Epithelial cell of umbilical artery (primary cell): ENCODE data around the gene CCNQ. TPM values are rescaled to one million over a fixed set of nuclear protein-coding genes. Genes with fewer than 3 reads are reported as not detected.

Experiments used
- total RNA-seq: library from RNA; depleted of rRNA; stranded (reverse); fragments of >200 nt; gene quantifications from 2 replicates; pipeline ENCODE4 v1.2.3, GENCODE V29; 2014

The CCNQ gene
- total RNA-seq, result 42.6 and 43.9 TPM in 2 replicates

DNA sequence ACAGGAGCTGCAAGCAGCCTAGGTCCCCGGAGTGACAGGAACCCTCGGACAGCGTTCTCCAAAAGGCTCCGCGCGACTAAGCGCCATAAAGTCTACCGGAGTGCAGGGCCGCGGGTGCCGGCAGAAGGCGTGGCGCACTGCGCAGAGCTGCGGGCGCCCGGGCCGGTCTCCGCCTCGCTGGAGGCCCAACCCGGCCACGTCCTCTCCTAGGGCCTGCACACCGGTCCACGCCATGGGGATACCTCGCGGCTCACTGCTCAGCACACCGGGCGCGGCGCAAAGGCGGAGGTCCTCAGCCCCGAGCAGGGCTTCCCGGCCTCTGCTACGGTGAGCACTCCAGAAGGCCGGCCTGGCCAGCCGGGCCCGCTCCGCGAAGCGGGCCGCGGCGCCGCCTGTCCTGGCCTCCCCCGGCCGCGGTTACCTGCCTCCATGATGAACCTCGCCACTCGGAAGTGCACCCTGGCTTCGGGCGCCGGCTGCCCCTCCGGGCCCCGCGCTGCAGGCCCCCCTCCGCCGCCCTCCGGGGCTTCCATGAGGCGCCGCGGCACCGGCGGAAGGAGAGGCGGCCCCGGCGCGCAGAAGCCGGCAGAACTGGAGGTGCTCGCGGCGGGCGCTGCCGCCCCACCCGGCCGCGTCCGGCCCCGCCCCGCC, at the start of gene CCNQ:
Gene CCNQ, minus strand, starts transcription at position 599 of the 651 bp plus-strand sequence. Its CDS starts 66 bp downstream, at position 533.

GRCh38 chrX:153646620-153647373, 47.9 kb upstream of the CCNQ start, which contains the start of gene DUSP9:
DUSP9 (plus strand) TSS chrX:153647203; CDS start chrX:153647954, 751 bp downstream.

Other genes with a start within 250 kb of the CCNQ start
- not detected in 2 replicates for gene PNMA6E, start 197.8 kb downstream of the CCNQ start, total RNA-seq
- gene ZFP92, start 187.7 kb downstream of the CCNQ start, total RNA-seq, result 1.6 and 2.0 TPM in 2 replicates
- gene TREX2, start 153.1 kb downstream of the CCNQ start, total RNA-seq, result 0.91 and 8.8 TPM in 2 replicates
- 13.0 and 44.1 TPM in 2 replicates for gene HAUS7, start 128.6 kb downstream of the CCNQ start, total RNA-seq
- gene BGN, start 104.2 kb downstream of the CCNQ start, total RNA-seq, result 15.7 and 30.5 TPM in 2 replicates
- not detected in 2 replicates for gene ATP2B3, start 81.5 kb downstream of the CCNQ start, total RNA-seq
- 0.15 and 0.32 TPM in 2 replicates for gene DUSP9, start 48.1 kb upstream of the CCNQ start, total RNA-seq
- gene PNCK, start 74.7 kb upstream of the CCNQ start, total RNA-seq, result not detected in 2 replicates
- 3.0 and 6.2 TPM in 2 replicates for gene SLC6A8, start 88.8 kb upstream of the CCNQ start, total RNA-seq
- gene BCAP31, start 125.2 kb upstream of the CCNQ start, total RNA-seq, result 331 and 335 TPM in 2 replicates
- 10.7 and 10.9 TPM in 2 replicates for gene ABCD1, start 125.7 kb upstream of the CCNQ start, total RNA-seq
- gene PLXNB3, start 165.1 kb upstream of the CCNQ start, total RNA-seq, result 0.91 and 1.3 TPM in 2 replicates
- gene SRPK3, start 181.9 kb upstream of the CCNQ start, total RNA-seq, result 0.32 TPM in 1 of 2 replicates, not detected in the other
- 41.9 and 43.8 TPM in 2 replicates for gene IDH3G, start 195.2 kb upstream of the CCNQ start, total RNA-seq
- 81.6 and 172 TPM in 2 replicates for gene SSR4, start 195.5 kb upstream of the CCNQ start, total RNA-seq
- 0.32 TPM in 1 of 2 replicates, not detected in the other for gene PDZD4, start 231.4 kb upstream of the CCNQ start, total RNA-seq